Liver (tissue), 9 donors: ENCODE measurements around the gene C16orf86. TPM values are rescaled to one million over a fixed set of nuclear protein-coding genes. Genes with fewer than 3 reads are reported as not detected.
A peak's percentile ranks its signal among the peaks of the same experiment; 100 is the strongest.

ENCODE experiments used
- DNase-seq: peaks from one replicate; pipeline ENCODE4 v3.0.0-alpha.2; 2017; ENCODE audit warnings: low spot score
- H3K27ac ChIP-seq, 2 donors: one replicate each; pipeline ENCODE4 v1.7.0; 2013; ENCODE audit warnings: inconsistent platforms in 2 of 2, low read length in 2 of 2, control low read depth in 1 of 2, low read depth in 1 of 2, mild to moderate bottlenecking in 1 of 2
- H3K27me3 ChIP-seq, 4 donors: one replicate each; pipeline versions ENCODE4 v1.6.1 to v1.7.0; 2013; ENCODE audit warnings: low read length in 3 of 4, inconsistent platforms in 1 of 4, mild to moderate bottlenecking in 1 of 4, moderate library complexity in 1 of 4; ENCODE audit not compliant: control insufficient read depth in 4 of 4, insufficient read depth in 4 of 4
- H3K36me3 ChIP-seq, 4 donors: one replicate each; pipeline versions ENCODE4 v1.6.1 to v1.7.0; 2013; ENCODE audit warnings: low read length in 3 of 4, mild to moderate bottlenecking in 3 of 4, low read depth in 1 of 4, moderate library complexity in 1 of 4; ENCODE audit not compliant: control insufficient read depth in 4 of 4, insufficient read depth in 3 of 4
- H3K4me1 ChIP-seq, 4 donors: one replicate each; pipeline versions ENCODE4 v1.6.1 to v1.7.0; 2013; ENCODE audit warnings: low read length in 3 of 4, mild to moderate bottlenecking in 3 of 4, moderate library complexity in 1 of 4; ENCODE audit not compliant: control insufficient read depth in 4 of 4, insufficient read depth in 4 of 4
- H3K4me3 ChIP-seq, 3 donors: one replicate each; pipeline versions ENCODE4 v1.6.1 to v1.7.0; 2013; ENCODE audit warnings: low read length in 3 of 3, control low read depth in 1 of 3, low read depth in 1 of 3, mild to moderate bottlenecking in 1 of 3
- H3K9ac ChIP-seq, 2 donors: one replicate each; pipeline ENCODE4 v1.7.0; 2013; ENCODE audit warnings: low read length in 2 of 2, mild to moderate bottlenecking in 2 of 2, moderate library complexity in 2 of 2, control low read depth in 1 of 2, low read depth in 1 of 2
- H3K9me3 ChIP-seq, 4 donors: one replicate each; pipeline versions ENCODE4 v1.6.1 to v1.7.0; 2013; ENCODE audit warnings: low read length in 3 of 4; ENCODE audit not compliant: control insufficient read depth in 4 of 4
- ATF3 ChIP-seq: IDR thresholded peaks from 2 replicates; pipeline ENCODE4 v1.6.1; 2016; ENCODE audit warnings: antibody characterized with exemption
- CTCF ChIP-seq: fragments of 150-350 bp; IDR thresholded peaks from 2 replicates; pipeline ENCODE4 v1.5.1; 2017; ENCODE audit warnings: improper control_type of control experiment, low read depth, low read length; ENCODE audit not compliant: missing input control
- EGR1 ChIP-seq, 2 donors: IDR thresholded peaks; 2 replicates each; pipeline ENCODE4 v1.6.1; 2016 to 2018; ENCODE audit warnings: antibody characterized with exemption in 2 of 2, low read depth in 2 of 2
- FOXA1 ChIP-seq: IDR thresholded peaks from 2 replicates; pipeline ENCODE4 v1.6.1; 2016; ENCODE audit warnings: antibody characterized with exemption
- FOXA2 ChIP-seq: IDR thresholded peaks from 2 replicates; pipeline ENCODE4 v1.6.1; 2016; ENCODE audit warnings: antibody characterized with exemption
- GABPA ChIP-seq, 2 donors: IDR thresholded peaks in 1 of 2; conservative IDR thresholded peaks in 1 of 2; 2 replicates each; pipeline ENCODE4 v1.6.1; 2016; ENCODE audit warnings: antibody characterized with exemption in 2 of 2, mild to moderate bottlenecking in 1 of 2, moderate library complexity in 1 of 2
- HNF4A ChIP-seq, 2 donors: conservative IDR thresholded peaks; 2 replicates each; pipeline ENCODE4 v1.6.1; 2016; ENCODE audit warnings: antibody characterized with exemption in 2 of 2, mild to moderate bottlenecking in 2 of 2
- HNF4G ChIP-seq: IDR thresholded peaks from 2 replicates; pipeline ENCODE4 v1.6.1; 2016; ENCODE audit warnings: antibody characterized with exemption
- JUND ChIP-seq, 2 donors: IDR thresholded peaks; 2 replicates each; pipeline ENCODE4 v1.6.1; 2016; ENCODE audit warnings: antibody characterized with exemption in 2 of 2
- MAX ChIP-seq: IDR thresholded peaks from 2 replicates; pipeline ENCODE4 v1.6.1; 2016; ENCODE audit warnings: antibody characterized with exemption
- NR2F2 ChIP-seq: IDR thresholded peaks from 2 replicates; pipeline ENCODE4 v1.6.1; 2016; ENCODE audit warnings: antibody characterized with exemption
- RAD21 ChIP-seq, 2 donors: IDR thresholded peaks; 2 replicates each; pipeline ENCODE4 v1.6.1; 2016; ENCODE audit warnings: antibody characterized with exemption in 2 of 2, mild to moderate bottlenecking in 2 of 2
- REST ChIP-seq: IDR thresholded peaks from 2 replicates; pipeline ENCODE4 v1.6.1; 2016; ENCODE audit warnings: antibody characterized with exemption, mild to moderate bottlenecking
- RXRA ChIP-seq, 2 donors: IDR thresholded peaks; 2 replicates each; pipeline ENCODE4 v1.6.1; 2017 to 2018; ENCODE audit warnings: antibody characterized with exemption in 2 of 2, mild to moderate bottlenecking in 1 of 2
- SP1 ChIP-seq: IDR thresholded peaks from 2 replicates; pipeline ENCODE4 v1.6.1; 2018; ENCODE audit warnings: antibody characterized with exemption, mild to moderate bottlenecking
- TAF1 ChIP-seq: conservative IDR thresholded peaks from 2 replicates; pipeline ENCODE4 v1.6.1; 2016; ENCODE audit warnings: antibody characterized with exemption, mild to moderate bottlenecking
- ZBTB33 ChIP-seq: IDR thresholded peaks from 2 replicates; pipeline ENCODE4 v1.6.1; 2016; ENCODE audit warnings: antibody characterized with exemption
- WGBS: extraction: QIAGEN DNeasy Blood & Tissue Kit; methylation state at CpG from one replicate; pipeline ENCODE4 v1.1.7; 2013; 5-methylcytosine and 5-hydroxymethylcytosine counted together
- polyA plus RNA-seq, 2 donors: library from polyadenylated mRNA; stranded (reverse) in 1 of 2; unstranded in 1 of 2; fragments of 200-250 nt in 1 of 2; fragments of >200 nt in 1 of 2; fragmentation: Nextera tagmentation in 1 of 2; extraction: Ambion mirVana in 1 of 2; gene quantifications; one replicate each; pipeline versions ENCODE4 v1.2.1 to v1.2.3, GENCODE V29; 2013 to 2015
- total RNA-seq, 2 donors: library from RNA; depleted of rRNA; stranded (reverse); fragments of >200 nt; gene quantifications; one replicate each; pipeline ENCODE4 v1.2.3, GENCODE V29; 2014
- donor health status: healthy.
- donor health status: healthy.
- donor health status: healthy.
- donor health status: healthy.
- donor health status: healthy.

C16orf86 gene
- total and polyA plus RNA-seq, 4 donors = 1.2 to 2.6 (median 2.1) TPM

GRCh38 chr16:67672306-67672705, 5.7 kb downstream of the C16orf86 start:
- Histone ChIP-seq H3K4me3 (no peak overlapping the region), H3K27me3 (no peaks in the 10 kb centered on the region), H3K27ac (peak overlapping the region; percentile 89 to 95), H3K36me3 (no peaks in the 10 kb centered on the region), H3K4me1 (peaks cover 25 to 73% (median 61%) of the 10 kb centered on the region in 4 donors), H3K9me3 (no peaks in the 10 kb centered on the region), H3K9ac (no peak overlapping the region)
- 17% methylated on average over 4 of the region's 4 CpGs for WGBS
- TF ChIP-seq HNF4A (conservative IDR thresholded peaks at IDR 0.05) = no peak
- no peak for TF ChIP-seq FOXA1
- TF ChIP-seq REST = no peak
- TF ChIP-seq RXRA (IDR thresholded peaks at IDR 0.05) = no peak
- TF ChIP-seq HNF4G = no peak
- TF ChIP-seq TAF1 = no peak
- TF ChIP-seq CTCF = no peak
- no peak for TF ChIP-seq SP1
- no peak for TF ChIP-seq RAD21 (IDR thresholded peaks at IDR 0.05)
- TF ChIP-seq MAX = no peak
- no peak for TF ChIP-seq JUND (IDR thresholded peaks at IDR 0.05)
- TF ChIP-seq FOXA2 = no peak
- no peak for TF ChIP-seq GABPA (IDR thresholded peaks at IDR 0.05 in 1 of 2, conservative IDR thresholded peaks at IDR 0.05 in 1 of 2)
- TF ChIP-seq ZBTB33 = no peak
- TF ChIP-seq ATF3 = no peak
- TF ChIP-seq EGR1 (IDR thresholded peaks at IDR 0.05; ENCODE audit: low read depth in 2 of 2) = no peak
- TF ChIP-seq NR2F2 = no peak
- DNase-seq = no peak
